ENCODE measurements around the gene AKT1S1. TPM values are rescaled to one million over a fixed set of nuclear protein-coding genes. Genes with fewer than 3 reads are reported as not detected.

AKT1S1 gene
- polyA plus RNA-seq, 5 donors, result 26.9 to 49.1 (median 29.9) TPM

- DNase-seq, result no peak
These were observed 21.2 kb downstream of the AKT1S1 start for GRCh38 chr19:49855676-49856573.

GRCh38 chr19:49855277-49855675 lies 21.9 kb downstream of the AKT1S1 start:
- DNase-seq, result no peak

DNA sequence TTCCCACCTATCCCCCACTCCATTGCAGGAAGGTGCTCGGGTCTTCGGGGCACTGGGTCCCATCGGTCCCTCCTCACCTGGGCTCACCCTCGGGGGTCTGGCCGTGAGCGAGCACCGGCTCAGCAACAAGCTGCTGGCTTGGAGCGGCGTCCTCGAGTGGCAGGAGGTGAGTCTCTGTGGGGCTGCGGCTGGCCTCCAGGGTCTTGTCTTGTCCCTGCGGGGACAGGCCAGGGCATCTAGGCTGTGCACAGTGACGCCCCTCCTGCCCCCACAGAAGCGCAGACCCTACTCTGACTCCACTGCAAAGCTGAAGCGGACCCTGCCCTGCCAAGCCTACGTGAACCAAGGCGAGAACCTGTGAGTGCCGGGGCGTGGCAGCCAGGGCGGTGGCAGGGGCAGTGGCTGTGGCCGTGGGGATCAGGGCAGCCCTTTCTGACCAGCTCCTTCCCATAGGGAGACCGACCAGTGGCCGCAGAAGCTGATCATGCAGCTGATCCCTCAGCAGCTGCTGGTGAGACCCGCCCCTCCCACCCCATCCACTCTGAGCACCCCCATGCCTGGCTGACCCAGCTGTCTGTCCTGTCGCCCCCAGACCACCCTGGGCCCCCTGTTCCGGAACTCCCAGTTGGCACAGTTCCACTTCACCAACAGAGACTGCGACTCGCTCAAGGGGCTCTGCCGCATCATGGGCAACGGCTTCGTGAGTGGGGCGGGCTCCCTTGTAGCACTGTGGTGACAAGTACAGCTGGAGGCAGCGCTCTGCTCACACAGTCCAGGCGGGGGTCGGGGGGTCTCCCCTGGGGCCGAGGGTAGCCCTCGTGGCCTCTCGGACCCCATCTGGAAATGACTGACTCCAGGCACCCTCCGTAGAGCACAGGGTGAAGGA lies 22.5 kb downstream of the AKT1S1 start:
- no peak for DNase-seq

- DNase-seq, result no peak
These were observed 23.2 kb downstream of the AKT1S1 start for GRCh38 chr19:49853852-49854377.

- DNase-seq, result no peak
These were observed 24.5 kb downstream of the AKT1S1 start for GRCh38 chr19:49852631-49853126.

DNA sequence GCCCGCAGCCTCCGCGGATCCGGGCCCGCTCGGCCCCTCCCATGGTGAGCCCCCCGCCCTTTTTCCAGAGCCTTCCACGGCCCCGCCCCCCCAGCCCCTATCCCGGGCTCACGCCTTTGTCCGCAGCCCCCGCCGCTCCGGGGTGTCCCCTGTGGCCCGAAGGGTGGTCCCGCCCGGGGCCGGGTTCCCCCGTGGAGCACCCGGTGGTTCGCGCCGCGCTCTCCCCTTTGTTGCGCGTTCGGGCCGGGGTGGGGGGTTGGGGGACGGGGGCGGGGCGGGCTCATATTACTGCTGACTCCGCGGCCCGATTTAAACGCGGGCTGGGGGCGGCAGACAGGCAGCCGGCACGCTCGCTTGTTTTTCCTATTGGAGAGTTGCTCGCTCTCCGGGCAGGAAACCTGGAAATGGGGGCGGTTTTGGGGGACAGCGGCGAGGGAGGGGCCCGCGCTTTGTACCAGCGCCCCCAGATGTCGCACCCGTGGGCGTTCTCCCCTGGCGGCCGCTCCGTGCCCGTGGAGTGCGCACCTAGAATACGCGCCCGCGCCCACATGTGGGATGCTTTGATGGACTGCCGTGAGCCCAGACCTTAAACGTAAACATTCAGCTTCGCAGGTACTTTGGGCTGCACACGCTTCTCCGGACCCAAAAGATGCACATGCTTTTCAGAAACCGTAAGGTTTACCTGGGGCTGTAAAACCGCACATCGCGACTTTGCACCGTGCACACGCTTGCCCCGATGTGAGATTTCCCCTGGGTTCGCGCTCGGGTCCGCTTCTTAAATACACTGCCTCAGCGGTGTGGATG lies 25.5 kb downstream of the AKT1S1 start:
- DNase-seq, result peak in 1 of 2 donors; percentile 60

DNA sequence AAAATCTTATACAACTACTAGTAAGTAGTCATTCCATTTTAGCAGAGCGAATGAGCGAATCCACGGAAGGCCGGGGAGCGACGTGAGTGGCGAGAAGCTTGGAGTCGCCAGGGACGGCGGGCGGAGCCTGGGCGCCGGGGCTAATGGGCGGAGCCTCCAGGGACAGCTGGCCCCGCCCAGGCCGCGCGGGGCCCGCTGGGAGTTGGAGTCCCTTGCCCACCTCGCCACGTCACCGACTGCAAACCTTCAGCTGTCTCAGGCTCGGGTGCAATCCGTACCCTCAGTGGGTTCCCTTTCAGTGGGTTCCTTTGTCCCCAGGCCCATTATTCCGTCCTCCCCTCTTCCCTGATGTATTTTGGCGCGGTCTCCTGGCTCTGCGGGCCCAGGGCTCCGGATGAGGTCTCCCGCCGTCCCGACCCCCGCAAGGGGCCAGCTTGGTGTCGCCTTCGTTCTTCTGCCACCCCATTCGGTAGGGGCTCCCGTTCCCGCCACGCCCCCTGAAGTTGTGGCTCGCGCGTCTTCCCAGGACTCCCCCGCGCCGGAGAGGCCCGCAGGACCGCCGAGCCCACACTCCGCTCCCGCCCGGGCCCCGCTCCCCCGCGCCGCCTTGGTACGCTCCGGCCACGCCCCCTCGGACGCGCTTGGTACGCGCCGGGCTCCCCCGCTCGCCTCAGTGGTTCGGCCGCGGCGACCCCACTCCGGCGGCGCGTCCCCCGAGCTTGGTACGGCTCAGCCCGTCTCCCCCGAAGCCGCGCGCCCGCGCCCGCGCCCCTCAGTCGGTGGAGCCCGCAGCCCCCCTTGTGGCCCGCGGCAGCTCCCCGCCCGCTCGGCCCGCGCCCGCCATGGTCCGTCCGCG lies 26.4 kb downstream of the AKT1S1 start, which contains the start of gene PTOV1:
PTOV1 (plus strand) TSS at position 673 of the 856 bp plus-strand sequence.
- peak; percentile 89 for DNase-seq

DNA sequence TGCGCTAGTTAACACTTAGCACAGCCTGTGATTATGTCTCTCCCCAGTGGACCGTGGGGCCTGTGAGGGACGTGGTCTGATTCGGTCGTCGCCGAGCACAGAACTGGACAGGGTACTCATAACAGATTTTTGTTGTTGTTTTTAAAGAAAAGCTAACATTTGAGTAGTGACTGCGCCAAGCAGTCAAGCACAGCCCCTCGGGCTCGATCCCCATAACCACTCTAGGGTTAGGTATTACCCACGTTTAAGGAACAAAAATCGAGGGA lies 27.0 kb downstream of the AKT1S1 start:
- DNase-seq, result no peak

DNA sequence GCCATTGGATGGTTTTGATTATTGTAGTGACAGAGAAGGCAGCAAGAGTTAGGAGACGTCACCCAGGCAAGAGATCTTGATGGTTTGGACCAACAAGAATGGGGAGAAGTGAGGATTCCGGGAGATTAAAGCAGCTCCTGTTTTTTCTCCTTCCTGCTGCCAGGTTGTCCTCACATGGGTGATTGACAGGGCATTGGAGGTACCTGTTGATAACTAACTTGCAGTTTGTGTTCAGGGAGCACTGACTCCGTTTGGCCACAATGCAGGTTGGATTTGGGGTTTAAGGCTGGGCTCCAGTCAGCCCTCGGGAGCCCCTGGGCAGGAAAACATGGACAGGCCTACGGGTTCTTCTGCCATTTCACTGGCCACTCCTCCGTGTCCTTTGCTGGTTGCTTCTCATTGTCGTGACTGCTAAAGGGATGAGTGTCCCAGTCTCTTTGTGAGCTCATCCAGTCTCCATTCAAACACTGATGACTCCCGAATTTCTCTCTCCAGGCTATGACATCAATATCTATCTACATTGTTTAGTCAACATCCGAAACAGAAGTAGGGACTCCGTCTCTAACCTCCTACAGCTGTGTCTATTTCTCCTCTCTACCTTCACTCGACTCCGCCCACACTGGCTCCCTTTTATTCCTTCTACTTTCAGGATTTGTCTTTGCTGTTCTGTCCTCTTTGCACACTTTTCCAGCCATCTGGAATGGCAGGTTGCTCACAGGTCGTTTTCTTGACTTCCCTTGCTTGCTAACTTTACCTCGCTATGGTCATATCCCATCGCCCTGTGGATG lies 27.5 kb downstream of the AKT1S1 start:
- DNase-seq, result no peak

DNA sequence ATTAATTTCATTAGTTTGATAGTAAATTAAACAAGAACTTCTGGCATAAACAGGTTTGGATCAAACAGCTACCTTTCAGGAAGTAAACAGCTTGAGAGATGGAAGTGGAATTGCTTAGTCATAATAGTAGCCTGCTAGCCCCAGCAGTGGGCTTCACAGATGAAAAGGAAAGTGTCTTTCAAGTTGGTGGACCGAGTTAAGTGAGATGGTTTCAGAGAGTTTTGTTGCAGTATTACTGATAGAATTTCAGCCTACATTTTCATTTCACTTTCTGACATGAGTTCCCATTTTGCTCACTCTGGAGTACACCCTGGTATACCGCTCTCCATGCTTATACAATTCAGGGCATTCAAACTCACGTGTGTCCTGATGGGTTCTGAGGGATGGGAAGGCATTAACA lies 28.2 kb downstream of the AKT1S1 start:
- no peak for DNase-seq

DNA sequence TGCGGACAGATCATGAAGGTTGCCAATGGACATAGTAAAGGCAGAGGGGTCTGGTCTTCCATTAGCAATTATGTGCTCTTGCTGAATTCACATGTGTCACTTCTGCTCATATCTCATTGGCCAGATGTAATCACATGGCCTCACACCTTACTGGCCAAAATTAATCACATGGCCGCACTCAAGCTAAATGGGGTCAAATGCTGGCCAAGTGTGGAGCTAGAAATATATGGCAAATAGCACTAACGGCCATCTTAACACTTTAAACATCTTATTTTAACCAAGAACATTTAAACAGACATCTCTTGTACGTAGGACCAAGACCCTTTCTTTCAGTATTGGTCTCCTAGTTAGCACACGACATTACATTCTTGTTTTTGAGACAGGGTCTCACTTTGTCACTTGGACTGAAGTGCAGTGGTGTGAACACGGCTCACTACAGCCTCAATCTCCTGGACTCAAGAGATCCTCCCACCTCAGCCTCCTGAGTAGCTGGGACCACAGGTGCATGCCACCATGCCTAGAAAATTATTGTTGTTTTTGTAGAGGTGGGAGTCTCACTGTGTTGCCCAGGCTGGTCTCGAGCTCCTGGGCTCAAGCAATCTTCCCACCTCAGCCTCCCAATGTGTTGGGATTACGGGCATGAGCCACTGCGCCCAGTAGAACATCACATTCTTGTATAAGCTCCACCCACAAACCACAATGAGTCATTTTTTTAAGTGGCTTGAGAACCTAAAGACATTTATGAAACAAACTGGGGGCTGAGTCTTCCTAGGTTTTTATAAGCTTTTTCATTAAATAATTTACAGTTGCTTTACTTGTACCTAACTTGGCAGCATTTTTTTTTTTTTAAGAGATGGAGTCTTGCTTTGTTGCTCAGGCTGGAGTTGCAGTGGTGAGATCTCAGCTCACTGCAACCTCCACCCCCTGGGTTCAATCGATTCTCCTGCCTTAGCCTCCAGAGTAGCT lies 29.1 kb downstream of the AKT1S1 start:
- no peak for DNase-seq

- no peak for DNase-seq
These were observed 30.7 kb downstream of the AKT1S1 start for GRCh38 chr19:49846408-49846807.

GRCh38 chr19:49845414-49845813 lies 31.7 kb downstream of the AKT1S1 start:
- DNase-seq, result no peak

DNA sequence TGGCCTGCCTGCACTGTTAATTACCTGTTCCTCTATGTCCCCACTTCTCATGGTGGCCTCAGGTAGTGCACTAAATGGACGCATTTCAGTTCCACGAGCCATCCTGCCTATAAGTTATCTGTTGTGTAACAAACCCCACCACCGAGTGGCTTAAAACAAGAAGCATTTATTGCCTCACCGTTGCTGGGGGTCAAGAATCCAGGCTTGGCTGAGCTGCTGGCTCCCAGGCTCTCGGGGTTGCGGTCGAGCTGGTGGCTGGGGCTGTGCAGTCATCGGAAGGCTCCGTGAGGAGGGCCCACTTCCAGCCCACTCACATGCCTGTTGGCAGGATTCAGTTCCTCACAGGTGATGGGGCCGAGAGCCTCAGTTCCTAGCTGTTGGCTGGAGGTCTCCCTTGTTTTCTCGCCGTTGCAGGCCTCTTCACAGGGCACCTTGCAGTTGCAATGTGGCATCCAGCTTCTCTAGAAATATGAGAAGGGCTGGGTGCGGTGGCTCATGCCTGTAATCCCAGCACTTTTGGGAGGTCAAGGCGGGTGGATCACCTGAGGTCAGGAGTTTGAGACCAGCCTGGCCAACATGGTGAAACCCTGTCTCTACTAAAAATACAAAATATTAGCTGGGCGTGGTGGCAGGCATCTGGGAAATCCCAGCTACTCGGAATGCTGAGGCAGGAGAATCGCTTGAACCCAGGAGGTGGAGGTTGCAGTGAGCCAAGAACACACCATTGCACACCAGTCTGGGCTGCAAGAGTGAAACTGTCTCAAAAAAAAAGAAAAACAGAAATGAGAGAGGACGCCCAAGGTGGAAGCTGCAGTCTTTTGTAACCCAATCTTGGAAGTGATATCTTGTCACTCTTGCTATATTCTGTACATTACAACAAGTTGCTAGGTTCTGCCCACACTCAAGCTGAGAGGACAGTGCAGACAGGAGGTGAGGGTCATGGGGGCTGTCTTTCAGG lies 32.7 kb downstream of the AKT1S1 start:
- no peak for DNase-seq

DNA sequence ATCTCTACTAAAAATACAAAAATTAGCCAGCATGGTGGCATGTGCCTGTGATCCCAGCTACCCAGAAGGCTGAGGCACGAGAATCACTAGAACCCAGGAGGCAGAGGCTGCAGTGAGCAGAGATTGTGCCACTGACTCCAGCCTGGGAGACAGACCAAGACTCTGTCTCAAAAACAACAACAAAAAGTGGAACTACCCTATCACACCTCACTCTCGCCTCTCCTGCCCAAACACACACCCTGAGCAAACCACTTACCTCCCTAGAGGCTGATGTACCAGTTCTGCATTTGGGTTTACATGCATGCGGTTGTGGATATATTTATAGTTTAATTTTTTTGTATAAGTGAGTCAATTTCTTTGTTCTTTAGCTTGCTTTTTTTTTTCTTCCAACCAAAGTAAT lies 33.9 kb downstream of the AKT1S1 start:
- no peak for DNase-seq

DNA sequence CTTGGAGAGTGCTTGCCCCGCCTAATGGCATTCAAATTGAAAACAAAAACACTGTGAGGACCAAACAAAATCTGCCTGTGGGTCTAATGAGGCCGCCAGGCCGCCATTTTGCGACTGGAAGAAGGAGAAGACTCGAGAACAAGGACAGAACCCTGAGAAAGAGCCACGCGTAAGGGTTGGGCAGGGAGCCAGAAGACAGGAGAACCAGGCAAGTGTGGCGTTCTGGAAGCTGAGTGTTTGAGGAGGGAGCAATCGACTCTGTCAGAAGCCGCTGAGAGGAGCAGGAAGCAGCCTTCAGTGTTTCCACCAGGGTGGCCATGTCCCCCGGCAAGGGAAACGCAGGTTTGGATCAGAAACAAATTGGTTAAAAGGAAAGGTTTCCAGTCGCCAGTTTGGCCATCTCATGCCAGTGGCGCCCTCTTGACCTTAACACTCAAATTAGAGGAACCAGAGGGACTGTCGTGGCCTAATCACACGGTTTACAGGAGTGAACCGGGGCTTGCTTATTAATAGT lies 36.4 kb downstream of the AKT1S1 start:
- DNase-seq, result no peak

DNA sequence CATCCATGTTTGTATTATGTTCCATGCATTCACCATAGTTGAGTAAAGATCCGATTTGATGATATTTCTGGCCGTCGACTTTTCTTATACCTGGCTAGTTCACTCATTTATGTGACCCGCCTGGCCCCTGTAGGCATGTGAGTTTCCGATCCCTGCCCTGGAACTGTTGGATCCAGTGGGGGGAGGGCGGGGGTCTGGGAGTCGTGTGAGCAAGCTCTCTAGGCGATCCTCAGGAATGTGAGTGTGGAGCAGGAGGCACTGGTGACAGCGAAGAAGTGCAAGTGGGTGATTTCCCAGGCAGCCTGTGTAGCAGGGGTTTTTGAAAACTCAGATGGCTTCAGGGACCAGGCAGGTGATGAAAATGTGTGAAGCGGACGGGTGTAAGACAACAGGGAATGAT lies 36.8 kb downstream of the AKT1S1 start:
- DNase-seq, result no peak

All from right lung (tissue), 5 donors.